T1000 (cell line): ENCODE results near the gene SEC14L6.

Source experiments
- DNase-seq: peaks from one replicate; lab custom pipeline; 2025; ENCODE audit warnings: mixed read lengths; lab: John Stamatoyannopoulos, UW

SEC14L6 gene

DNA sequence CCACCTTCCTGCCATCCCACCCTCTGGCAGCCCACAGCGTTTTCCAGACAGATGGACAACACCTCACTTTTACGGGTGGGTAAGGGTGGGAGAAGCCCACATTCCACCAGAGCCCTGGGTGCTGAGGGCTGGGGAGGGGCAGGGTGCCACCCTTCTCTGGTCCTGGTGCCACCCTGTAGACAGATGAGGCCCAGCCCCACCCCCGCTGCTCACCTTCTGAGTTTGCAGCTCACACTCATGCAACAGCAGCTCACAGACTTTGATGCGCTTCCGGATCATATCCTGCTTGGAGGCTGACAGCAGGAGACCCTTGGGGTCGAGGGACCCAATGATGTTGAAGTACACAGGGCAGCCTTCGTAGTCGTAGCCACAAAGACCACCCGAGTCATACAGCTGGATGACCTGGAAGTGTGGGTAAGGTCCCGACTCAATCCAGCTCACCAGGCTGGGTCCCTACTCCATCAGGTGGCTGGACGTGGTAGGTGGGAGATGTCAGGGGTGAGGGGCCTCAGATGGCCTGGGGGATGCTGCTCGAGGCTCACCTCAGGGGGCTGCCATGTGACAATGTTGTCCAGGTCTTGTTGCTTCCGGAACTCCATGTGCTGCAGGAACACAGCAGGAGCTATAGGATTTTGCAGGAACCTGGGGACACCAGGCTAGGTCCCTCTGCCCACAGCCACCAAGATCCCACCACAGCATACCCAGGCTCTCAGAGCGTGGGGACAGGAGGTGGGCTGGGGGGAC is 51.3 kb downstream of the SEC14L6 start:
- no peak for DNase-seq

DNA sequence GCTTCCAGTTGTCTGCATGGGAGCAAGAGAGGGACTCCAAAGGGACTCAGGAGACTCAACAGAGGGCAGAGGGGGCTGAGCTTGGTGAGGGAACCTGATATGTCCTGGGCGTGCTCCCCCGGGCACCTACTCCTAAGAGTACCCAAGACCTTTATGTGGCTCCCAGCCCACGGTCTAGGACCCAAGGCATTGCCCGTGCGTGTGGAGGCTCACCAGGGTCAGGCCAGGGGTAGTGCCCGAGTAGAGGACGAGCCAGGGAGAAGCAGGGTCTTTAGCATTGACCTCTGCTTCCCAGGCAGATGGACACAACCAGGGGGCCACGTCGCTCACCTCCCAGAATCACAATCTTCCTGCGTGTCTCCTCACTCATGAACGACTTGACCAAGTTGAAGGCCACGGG is 54.4 kb downstream of the SEC14L6 start:
- no peak for DNase-seq

DNA sequence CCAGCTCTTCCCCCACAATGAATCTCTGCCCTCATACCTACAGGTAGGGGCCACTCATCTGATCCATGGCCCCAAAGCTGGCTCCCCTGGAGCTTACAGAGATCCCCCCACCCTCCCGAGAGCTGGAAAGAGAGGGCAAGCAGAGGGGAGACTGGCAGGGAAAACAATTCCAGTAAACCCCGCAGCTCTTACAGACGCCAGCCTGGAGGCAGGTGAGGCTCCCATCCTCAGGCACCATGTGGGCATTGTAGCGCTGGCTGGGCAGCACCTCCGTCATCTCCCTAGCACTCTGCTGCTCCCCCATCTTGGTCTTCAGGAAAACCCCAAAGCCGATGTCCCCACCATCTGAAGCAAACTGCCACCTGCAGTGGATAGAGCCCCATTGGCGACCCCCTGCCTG is 55.2 kb downstream of the SEC14L6 start:
- no peak for DNase-seq

DNA sequence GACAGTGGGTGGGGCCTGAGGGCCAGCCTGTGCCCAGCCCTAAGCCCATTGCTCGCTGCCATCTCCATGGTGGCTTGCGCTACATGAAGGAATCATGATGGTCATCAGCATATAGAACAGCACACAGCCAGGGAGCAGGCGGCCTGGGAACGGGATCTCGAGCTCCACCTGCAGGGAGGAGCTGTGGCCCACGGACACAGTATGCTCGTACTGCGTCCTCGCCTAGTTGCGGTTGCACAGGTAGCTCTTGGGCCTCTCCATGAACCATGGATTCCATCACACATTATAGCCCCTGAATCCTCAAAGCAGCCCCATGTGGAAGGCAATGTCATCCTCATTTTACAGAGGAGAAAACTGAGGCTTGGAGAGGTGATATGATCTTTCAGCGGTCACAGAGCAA is 56.1 kb downstream of the SEC14L6 start:
- DNase-seq = no peak

DNA sequence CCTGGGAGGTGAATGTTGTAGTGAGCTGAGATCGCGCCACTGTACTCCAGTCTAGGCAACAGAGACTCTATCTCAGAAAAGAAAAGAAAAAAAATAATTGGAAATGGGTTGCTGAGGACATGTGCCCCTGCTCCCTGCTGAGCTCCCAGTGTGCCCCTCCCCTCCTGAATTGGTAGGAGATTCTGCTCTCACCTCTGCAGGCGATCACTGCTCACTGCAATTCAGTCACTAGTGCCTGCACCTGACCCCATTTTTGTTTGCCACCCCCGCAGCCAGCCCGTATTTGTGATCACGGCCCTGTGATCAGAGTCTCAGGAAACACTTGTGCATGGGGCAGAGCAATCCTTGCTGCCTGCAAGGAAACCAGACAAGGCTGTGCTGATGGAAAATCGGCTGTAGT is 58.4 kb downstream of the SEC14L6 start:
- no peak for DNase-seq

DNA sequence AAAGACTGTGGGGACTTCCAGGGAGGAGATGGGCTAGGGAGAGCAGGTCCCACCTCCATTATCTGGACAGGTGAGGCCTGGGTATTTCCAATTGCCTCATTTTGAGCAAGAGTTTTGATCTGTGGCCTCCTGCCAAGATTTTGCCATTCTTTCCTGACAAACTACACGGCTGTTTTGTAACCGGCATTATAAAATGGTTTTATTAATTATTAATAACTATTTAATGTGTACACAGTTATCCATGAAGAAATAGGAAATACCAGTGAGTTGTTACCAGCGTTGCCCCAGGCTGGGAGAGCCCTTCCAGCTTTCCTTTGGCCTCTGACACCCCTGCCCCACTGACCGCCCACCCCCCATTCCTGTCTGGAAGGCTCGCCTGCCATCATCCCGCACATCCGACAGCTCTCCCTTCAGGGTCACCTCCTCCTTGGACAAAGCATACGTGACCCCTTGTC is 59.9 kb downstream of the SEC14L6 start:
- no peak for DNase-seq

DNA sequence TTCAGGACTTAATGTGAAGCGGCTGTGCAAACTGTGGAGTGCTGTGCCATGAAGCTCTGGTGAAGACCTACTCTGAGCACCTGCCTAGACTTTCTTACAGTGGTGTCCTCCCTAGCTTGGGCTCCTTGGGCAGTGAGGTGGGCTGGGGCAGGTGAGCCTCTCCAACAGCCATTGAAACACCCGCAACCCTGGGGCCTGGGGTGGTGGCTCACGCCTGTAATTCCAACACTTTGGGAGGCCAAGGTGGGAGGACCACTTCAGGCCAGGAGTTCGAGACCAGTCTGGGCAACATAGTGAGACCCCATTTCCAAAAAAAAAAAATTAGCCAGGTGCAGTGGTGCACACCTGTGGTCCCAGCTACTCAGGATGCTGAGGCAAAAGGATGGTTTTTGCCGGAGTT is 60.4 kb downstream of the SEC14L6 start:
- DNase-seq = no peak

DNA sequence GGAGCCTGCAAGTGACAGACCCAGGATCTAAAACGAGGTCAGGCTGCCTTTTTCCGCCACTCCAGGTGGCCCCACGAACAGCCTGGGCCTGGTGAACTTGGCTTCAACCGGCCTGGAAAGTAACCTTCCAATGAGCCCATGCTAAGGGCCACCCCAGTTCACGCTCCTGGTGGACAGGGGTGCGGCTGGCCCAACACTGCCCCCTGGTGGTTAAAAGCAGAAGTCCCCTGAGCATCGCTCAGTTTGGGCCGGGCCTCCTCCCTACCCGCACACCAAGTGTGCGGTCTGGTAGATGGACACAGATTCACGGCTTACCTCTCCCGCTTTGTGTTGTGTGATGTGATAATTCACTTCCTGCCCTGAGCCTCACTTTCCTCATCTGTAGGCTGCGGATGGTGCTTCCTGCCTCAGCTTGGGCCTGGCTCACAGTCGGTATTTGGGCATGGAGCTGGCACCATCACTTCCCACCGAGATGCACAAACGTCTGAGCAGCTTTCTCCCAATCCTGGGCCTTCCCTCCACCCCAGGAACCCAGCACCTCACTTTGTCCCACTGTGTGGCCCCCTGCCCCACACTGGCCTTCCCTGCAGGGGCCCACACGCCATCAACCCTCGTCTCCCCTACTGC is 61.1 kb downstream of the SEC14L6 start:
- DNase-seq = peak; percentile 41

DNA sequence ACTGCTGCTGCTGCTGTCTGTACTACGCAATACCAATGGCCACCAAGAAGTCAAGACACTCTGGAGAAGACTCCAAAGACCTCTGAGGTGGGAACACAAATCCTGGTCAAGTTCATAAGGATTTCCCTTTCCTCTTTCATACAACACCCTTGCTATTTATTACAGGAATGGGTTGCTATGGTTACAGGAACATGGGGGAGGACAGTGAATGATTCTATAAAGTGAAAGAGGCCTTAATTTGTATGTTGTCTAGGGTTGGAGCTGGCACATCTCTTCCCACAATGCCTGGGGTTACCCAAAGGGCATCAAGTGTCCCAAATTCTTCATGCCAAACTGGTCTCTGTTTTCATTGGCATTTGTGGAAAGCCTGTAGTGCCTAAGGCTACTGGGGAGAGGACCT is 63.4 kb downstream of the SEC14L6 start:
- DNase-seq = no peak

DNA sequence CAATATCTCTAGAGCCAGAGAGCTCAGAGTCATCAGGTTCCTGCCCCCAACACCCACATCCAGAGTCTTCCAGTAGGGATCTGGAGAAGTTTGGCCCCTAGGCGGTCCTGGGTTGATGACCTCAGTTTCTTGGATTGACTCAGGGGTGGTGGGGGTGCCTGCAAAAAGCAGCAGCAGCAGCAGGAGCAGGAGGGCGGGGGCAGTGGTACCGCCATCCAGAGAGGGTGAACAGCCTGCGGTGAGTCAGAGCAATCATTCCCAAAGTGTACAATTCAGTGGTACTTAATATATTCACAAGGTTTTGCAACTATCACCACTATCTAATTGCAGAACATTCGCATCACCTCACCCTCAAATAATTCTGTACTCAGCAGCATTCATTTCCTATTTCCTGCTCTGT is 64.8 kb downstream of the SEC14L6 start:
- DNase-seq = peak; percentile 26

DNA sequence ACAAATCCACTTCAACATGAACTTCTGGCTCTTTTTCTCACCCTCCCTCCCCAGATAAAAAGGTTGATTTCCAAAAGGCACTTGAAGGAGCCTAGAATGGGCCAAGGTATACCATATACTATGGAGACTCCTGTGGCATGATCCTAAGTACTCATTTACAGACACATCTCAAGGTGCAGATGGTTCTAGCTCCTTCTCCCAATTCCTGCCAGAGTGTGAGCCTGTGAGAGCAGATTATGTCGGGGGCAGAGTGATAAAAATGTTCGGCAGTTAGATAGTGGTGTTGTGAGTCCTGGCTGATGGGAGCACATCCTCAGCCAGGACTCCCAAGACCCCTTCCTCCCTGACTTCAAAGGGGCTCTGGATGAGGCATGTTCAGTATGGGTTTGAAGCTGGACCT is 66.6 kb downstream of the SEC14L6 start:
- no peak for DNase-seq

DNA sequence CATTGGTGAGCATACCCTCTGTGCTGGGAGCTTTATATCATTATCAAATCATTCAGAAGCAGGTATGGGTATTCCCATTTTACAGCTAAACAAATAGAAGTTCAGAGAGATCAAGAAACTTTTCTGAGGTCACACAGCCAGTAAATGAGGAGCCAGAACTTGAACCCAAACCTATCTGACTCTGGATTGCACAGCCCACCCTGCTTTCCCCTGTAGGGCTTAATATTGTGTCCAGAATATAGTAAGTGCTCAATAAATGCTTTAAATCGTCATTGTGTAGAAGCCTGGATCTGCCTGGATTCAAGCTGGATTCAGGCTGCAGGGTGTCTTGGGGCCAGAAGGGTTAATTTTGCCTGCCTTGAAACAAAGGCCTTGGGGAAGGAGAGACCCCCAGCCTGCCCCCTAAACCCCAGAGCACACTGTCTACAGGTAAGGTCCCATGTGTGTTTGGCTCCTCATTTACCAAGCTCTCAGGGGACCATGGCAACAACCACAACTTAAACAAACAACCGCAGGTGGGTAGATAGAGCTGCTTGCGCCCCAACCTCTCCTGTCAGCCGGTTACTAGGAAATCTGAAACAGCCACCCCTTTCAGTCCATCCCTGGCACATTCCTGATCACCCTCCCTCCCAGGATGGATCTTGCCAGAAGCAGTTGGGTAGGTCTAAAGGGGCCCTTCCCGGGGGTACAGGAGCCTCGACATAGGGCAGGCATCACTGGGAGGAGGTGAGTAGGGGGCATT is 71.7 kb downstream of the SEC14L6 start:
- DNase-seq = no peak

DNA sequence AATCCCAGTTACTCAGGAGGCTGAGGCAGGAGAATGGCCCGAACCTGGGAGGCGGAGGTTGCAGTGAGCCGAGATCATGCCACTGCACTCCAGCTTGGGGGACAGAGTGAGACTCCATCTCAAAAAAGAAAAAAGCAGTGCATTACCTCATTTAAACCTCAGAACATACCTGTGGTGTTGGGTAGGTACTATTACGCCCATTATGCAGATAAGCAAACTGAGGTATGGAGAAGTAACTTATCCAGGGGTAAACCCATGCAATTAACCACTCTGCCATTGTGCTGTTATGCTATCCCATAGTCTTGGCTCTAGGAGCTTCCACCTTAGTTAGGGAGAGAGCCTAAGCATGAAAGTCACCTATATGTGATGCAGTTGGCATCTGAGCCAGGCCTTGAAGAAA is 72.4 kb downstream of the SEC14L6 start:
- no peak for DNase-seq

DNA sequence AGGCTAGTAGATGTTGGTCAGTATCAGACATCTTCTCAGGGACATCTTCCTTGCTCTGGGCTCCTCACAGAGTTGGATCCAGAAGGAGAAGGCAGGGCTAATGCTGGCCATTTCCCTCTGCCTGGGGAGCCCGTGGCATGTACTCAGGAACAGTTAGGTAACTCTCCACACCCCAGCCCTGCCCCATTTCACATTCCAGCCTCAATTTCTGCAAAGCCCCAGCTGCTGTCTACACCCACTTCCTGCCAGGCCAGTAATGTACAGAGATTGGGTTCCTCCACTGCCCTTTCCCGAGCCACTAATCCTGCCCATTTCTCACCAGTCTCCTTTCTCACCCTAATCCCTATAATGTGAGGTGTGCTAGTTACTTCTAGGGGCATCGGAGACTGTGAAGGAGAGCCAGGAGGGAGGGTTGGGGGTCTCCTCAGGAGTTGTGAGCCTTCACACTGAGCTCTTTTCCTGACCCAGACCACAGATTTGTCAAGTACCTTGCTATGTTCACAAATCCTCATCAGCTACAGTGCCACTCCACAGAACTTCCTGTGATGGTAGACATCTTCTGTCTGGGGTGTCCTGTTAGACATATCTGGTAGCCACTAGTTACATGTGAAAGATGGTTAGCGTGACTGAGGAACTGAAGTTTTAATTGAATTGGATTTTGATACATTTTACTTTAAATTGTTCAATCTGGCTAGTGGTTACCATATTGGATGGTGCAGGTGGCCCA is 73.4 kb downstream of the SEC14L6 start:
- no peak for DNase-seq
